B cell (primary cell): ENCODE data around the gene RSBN1L. TPM values are rescaled to one million over a fixed set of nuclear protein-coding genes. Genes with fewer than 3 reads are reported as not detected.

Experiments used
- ATAC-seq: fragments of 200-7000 bp; cut with Tn5 transposase; one replicate; pipeline ENCODE4 v1.10.0; 2021; ENCODE audit warnings: low read depth, mild to moderate bottlenecking, moderate number of reproducible peaks, moderate library complexity
- CTCF ChIA-PET: fragments of 350-600 bp; sonication (Branson Sonifier 250); formaldehyde crosslinking; loops from one replicate; lab custom pipeline; 2021; ENCODE audit warnings: antibody characterized with exemption, inconsistent platforms; lab: Charles Lee
- POLR2A ChIA-PET: fragments of 350-600 bp; sonication (Branson Sonifier 250); formaldehyde crosslinking; loops from one replicate; lab custom pipeline; 2021; ENCODE audit warnings: antibody characterized with exemption; lab: Charles Lee
- DNase-seq: peaks from one replicate; pipeline ENCODE4 v3.0.0; 2013
- H2AFZ ChIP-seq: 2 replicates; pipeline ENCODE4 v1.6.1; 2012; ENCODE audit warnings: mild to moderate bottlenecking, low read depth, low read length; ENCODE audit not compliant: insufficient read depth, poor library complexity, severe bottlenecking
- H3K27ac ChIP-seq, 2 donors: 1 replicate in 1 of 2; 2 replicates in 1 of 2; pipeline ENCODE4 v1.5.1; 2012 to 2013; ENCODE audit warnings: low read length in 2 of 2, mild to moderate bottlenecking in 2 of 2, moderate library complexity in 1 of 2
- H3K27me3 ChIP-seq, 4 experiments: fragments of 200-600 bp in 1 of 4; sonication (generic) in 1 of 4; replicated peaks in 1 of 4; 1 replicate in 2 of 4; 2 replicates in 2 of 4; pipeline versions ENCODE4 v1.6.1 to v1.7.0; 2013 to 2016; ENCODE audit warnings: low read length in 3 of 4, mild to moderate bottlenecking in 2 of 4, mixed read lengths in 1 of 4, moderate library complexity in 1 of 4; ENCODE audit not compliant: insufficient read depth in 4 of 4, control insufficient read depth in 3 of 4; ENCODE audit errors: control extremely low read depth in 1 of 4
- H3K36me3 ChIP-seq, 2 experiments: replicated peaks in 1 of 2; 1 replicate in 1 of 2; 2 replicates in 1 of 2; pipeline versions ENCODE4 v1.6.1 to v1.7.1; 2013; ENCODE audit warnings: low read length in 1 of 2; ENCODE audit not compliant: insufficient read depth in 2 of 2, control insufficient read depth in 1 of 2; ENCODE audit errors: control extremely low read depth in 1 of 2, extremely low read depth in 1 of 2
- H3K4me1 ChIP-seq, 2 donors: fragments of 200-600 bp in 1 of 2; sonication (generic) in 1 of 2; 1 replicate in 1 of 2; 2 replicates in 1 of 2; pipeline versions ENCODE4 v1.5.1 to v1.6.1; 2013 to 2017; ENCODE audit warnings: low read length in 2 of 2; ENCODE audit not compliant: control insufficient read depth in 2 of 2, insufficient read depth in 2 of 2
- H3K4me2 ChIP-seq: replicated peaks from 2 replicates; pipeline ENCODE3; 2012; ENCODE audit warnings: mild to moderate bottlenecking, low read depth, low read length; ENCODE audit not compliant: poor library complexity, severe bottlenecking
- H3K4me3 ChIP-seq, 5 experiments: fragments of 200-600 bp in 1 of 5; sonication (generic) in 1 of 5; 1 replicate in 3 of 5; 2 replicates in 2 of 5; pipeline versions ENCODE4 v1.5.1 to v1.7.0; 2011 to 2016; ENCODE audit warnings: low read length in 4 of 5, mild to moderate bottlenecking in 4 of 5, low read depth in 2 of 5, control low read depth in 1 of 5, moderate library complexity in 1 of 5; ENCODE audit not compliant: insufficient read depth in 1 of 5; ENCODE audit errors: control extremely low read depth in 1 of 5, extremely low read depth in 1 of 5
- H3K79me2 ChIP-seq: fragments of 200-600 bp; sonication (generic); one replicate; pipeline ENCODE4 v1.6.0; 2016; ENCODE audit warnings: low read length; ENCODE audit not compliant: control insufficient read depth, insufficient read depth
- H3K9ac ChIP-seq: fragments of 200-600 bp; sonication (generic); 2 replicates; pipeline ENCODE4 v1.6.1; 2017; ENCODE audit warnings: mild to moderate bottlenecking, low read length, moderate library complexity
- H3K9me3 ChIP-seq, 3 donors: one replicate each; pipeline versions ENCODE4 v1.6.1 to v1.7.1; 2013; ENCODE audit warnings: low read length in 2 of 3; ENCODE audit not compliant: control insufficient read depth in 2 of 3, insufficient read depth in 1 of 3; ENCODE audit errors: control extremely low read depth in 1 of 3
- H4K20me1 ChIP-seq: 2 replicates; pipeline ENCODE4 v1.6.0; 2012; ENCODE audit warnings: mild to moderate bottlenecking, low read length; ENCODE audit not compliant: insufficient read depth, control insufficient read depth, poor library complexity, severe bottlenecking
- H3K27ac Mint-ChIP-seq: one replicate; pipeline ENCODE4 v1.8.0; 2021; ENCODE audit warnings: mixed read lengths
- H3K27me3 Mint-ChIP-seq: one replicate; pipeline ENCODE4 v1.8.0; 2021; ENCODE audit warnings: mixed read lengths
- H3K4me1 Mint-ChIP-seq: one replicate; pipeline ENCODE4 v1.8.0; 2021; ENCODE audit warnings: mixed read lengths
- H3K4me3 Mint-ChIP-seq: one replicate; pipeline ENCODE4 v1.8.0; 2021; ENCODE audit warnings: mixed read lengths
- H3K9me3 Mint-ChIP-seq: one replicate; pipeline ENCODE4 v1.8.0; 2022; ENCODE audit warnings: mixed read lengths; ENCODE audit not compliant: insufficient read depth
- EZH2 ChIP-seq: IDR thresholded peaks from 2 replicates; pipeline ENCODE4 v1.6.1; 2012; ENCODE audit warnings: borderline replicate concordance, low read depth, mild to moderate bottlenecking, moderate library complexity, low read length; ENCODE audit not compliant: insufficient read depth, poor library complexity, severe bottlenecking
- WGBS: methylation state at CpG from one replicate; pipeline ENCODE4 v1.1.5; 2013; ENCODE audit warnings: missing lambda C conversion rate; ENCODE audit not compliant: insufficient coverage; 5-methylcytosine and 5-hydroxymethylcytosine counted together
- intact Hi-C: fragments of 100-400 bp; cut with micrococcal nuclease; formaldehyde crosslinking; loops from one replicate; pipeline ENCODE4 v1.10.0; 2022
- polyA plus RNA-seq: library from polyadenylated mRNA; depleted of rRNA; stranded (reverse); fragments of >200 nt; gene quantifications from 2 replicates; pipeline ENCODE4 v1.2.3, GENCODE V29; 2012
- total RNA-seq, 2 donors: library from RNA; stranded (reverse); fragments of 120-200 nt in 1 of 2; gene quantifications; 1 replicate in 1 of 2; 2 replicates in 1 of 2; pipeline versions ENCODE4 v1.2.3 to v1.2.4, GENCODE V29; 2013 to 2022
- TF ChIP-seq, protein P1 (sequence below): fragments of 200-600 bp; IDR thresholded peaks from one replicate; pipeline ENCODE4 v1.8.0; 2022; ENCODE audit warnings: antibody characterized with exemption, mild to moderate bottlenecking

RSBN1L gene
- total and polyA plus RNA-seq, 2 donors (not counting 1 experiment from before 2014, with no cell fraction given): 17.0 to 47.0 TPM

DNA sequence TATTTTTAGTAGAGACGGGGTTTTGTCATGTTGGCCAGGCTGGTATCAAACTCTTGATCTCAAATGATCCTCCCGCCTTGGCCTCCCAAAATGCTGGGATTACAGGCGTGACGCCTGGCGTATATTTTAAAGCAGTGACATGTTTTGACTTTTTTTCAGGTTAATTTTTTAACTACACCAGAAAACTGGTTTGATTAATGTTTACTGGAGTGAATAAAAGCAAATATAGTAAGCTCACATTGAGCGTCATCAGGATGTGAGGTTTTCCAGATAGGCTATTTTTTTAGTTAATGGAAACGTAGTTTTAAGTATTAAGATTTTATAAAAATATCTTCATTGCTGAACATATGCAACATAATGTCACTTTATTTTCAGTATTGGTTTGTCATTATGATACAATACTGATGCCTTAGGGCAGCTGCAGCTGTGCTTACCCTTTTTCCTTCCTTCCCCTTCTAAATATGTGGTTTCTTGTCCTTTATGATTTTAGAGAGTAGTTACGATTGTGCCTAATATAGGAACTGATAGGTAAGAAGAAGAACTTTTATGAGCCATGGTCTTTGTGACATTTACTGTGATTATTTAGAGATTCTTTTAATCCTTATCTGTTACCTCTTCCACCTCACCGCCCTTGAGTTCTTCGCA, 64.7 kb downstream of the RSBN1L start:
- no peak for TF ChIP-seq EZH2
- TF ChIP-seq, protein P1, sequence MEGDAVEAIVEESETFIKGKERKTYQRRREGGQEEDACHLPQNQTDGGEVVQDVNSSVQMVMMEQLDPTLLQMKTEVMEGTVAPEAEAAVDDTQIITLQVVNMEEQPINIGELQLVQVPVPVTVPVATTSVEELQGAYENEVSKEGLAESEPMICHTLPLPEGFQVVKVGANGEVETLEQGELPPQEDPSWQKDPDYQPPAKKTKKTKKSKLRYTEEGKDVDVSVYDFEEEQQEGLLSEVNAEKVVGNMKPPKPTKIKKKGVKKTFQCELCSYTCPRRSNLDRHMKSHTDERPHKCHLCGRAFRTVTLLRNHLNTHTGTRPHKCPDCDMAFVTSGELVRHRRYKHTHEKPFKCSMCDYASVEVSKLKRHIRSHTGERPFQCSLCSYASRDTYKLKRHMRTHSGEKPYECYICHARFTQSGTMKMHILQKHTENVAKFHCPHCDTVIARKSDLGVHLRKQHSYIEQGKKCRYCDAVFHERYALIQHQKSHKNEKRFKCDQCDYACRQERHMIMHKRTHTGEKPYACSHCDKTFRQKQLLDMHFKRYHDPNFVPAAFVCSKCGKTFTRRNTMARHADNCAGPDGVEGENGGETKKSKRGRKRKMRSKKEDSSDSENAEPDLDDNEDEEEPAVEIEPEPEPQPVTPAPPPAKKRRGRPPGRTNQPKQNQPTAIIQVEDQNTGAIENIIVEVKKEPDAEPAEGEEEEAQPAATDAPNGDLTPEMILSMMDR: no peak
- H3K79me2 ChIP-seq: peaks cover 70% of the 10 kb centered on the region
- peaks cover 17 to 21% of the 10 kb centered on the region in 2 donors for H3K4me1 ChIP-seq
- ATAC-seq: no peak
- H3K27me3 ChIP-seq: no peaks in the 10 kb centered on the region
- peaks cover 63% of the 10 kb centered on the region for H3K4me1 Mint-ChIP-seq
- peak overlapping the region; percentile 13 for H3K4me3 Mint-ChIP-seq
- peak overlapping the region; percentile 34 for H3K27ac Mint-ChIP-seq
- no peaks in the 10 kb centered on the region for H3K27me3 Mint-ChIP-seq
- intact Hi-C loops: no loop called here
- no CpG with 5 or more reads among the region's 10 CpGs for whole genome bisulfite sequencing
- peak overlapping the region in 1 of 2 donors; percentile 59 for H3K27ac ChIP-seq
- ChIA-PET POLR2A (no interaction called here), CTCF (interaction anchor here (0.6 to 3.7 kb wide), 13 partner anchors 10 to 175 kb away, joined by 3 to 155 read pairs (median 8); no protein-coding TSS in a partner anchor)
- H3K4me2 ChIP-seq: peak overlapping the region; percentile 26
- no peak overlapping the region for H3K4me3 ChIP-seq
- H3K9ac ChIP-seq: no peak overlapping the region
- H3K9me3 Mint-ChIP-seq: no peaks in the 10 kb centered on the region
- no peak overlapping the region for H2AFZ ChIP-seq
- H3K36me3 ChIP-seq: peaks cover 2 to 6% of the 10 kb centered on the region in 2 experiments
- peaks cover 21% of the 10 kb centered on the region for H4K20me1 ChIP-seq
- H3K9me3 ChIP-seq: no peaks in the 10 kb centered on the region
- no peak for DNase-seq

DNA sequence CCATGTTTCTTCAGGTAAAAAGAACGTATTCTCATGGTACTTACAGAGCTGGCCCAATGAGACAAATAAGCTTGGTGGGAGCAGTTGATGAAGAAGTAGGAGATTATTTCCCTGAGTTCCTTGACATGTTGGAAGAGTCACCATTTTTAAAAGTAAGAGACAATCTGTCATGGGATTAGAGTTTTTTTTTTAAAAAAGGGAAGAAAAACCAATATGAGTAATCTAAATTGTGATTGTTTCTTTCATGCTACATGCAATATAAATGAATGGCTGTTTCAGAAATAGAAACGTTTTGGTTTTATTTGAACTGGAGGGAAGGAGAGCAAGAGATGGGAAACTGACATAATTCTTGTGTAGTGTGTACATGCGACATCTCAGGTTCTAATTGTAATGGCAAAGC, 69.2 kb downstream of the RSBN1L start:
- peaks cover 4 to 39% of the 10 kb centered on the region in 2 experiments for H3K36me3 ChIP-seq
- DNase-seq (no peak), ATAC-seq (no peak)
- peaks cover 4 to 10% of the 10 kb centered on the region in 2 donors for H3K4me1 ChIP-seq
- peaks cover 62% of the 10 kb centered on the region for H3K79me2 ChIP-seq
- Mint-ChIP-seq H3K4me1 (peaks cover 36% of the 10 kb centered on the region), H3K9me3 (no peaks in the 10 kb centered on the region), H3K27ac (no peak overlapping the region), H3K4me3 (no peak overlapping the region), H3K27me3 (no peaks in the 10 kb centered on the region)
- H3K27ac ChIP-seq: no peak overlapping the region
- H2AFZ ChIP-seq: no peak overlapping the region
- TF ChIP-seq, protein P1: no peak
- TF ChIP-seq EZH2: no peak
- intact Hi-C loops: no loop called here
- peaks cover 21% of the 10 kb centered on the region for H4K20me1 ChIP-seq
- no peak overlapping the region for H3K4me2 ChIP-seq
- no peak overlapping the region for H3K4me3 ChIP-seq
- WGBS: no CpG with 5 or more reads among the region's 3 CpGs
- CTCF ChIA-PET: interaction anchor here (1.0 to 1.3 kb wide), 3 partner anchors 9 to 140 kb away, joined by 3 to 5 read pairs (median 3); no protein-coding TSS in a partner anchor
- H3K27me3 ChIP-seq: no peaks in the 10 kb centered on the region
- POLR2A ChIA-PET: no interaction called here
- H3K9me3 ChIP-seq: no peaks in the 10 kb centered on the region
- H3K9ac ChIP-seq: no peak overlapping the region
